Measurements from ENCODE around the gene LRRN2. TPM values are rescaled to one million over a fixed set of nuclear protein-coding genes. Genes with fewer than 3 reads are reported as not detected.

LRRN2 gene
- total RNA-seq, 1 donor, result under 0.01 TPM

DNA sequence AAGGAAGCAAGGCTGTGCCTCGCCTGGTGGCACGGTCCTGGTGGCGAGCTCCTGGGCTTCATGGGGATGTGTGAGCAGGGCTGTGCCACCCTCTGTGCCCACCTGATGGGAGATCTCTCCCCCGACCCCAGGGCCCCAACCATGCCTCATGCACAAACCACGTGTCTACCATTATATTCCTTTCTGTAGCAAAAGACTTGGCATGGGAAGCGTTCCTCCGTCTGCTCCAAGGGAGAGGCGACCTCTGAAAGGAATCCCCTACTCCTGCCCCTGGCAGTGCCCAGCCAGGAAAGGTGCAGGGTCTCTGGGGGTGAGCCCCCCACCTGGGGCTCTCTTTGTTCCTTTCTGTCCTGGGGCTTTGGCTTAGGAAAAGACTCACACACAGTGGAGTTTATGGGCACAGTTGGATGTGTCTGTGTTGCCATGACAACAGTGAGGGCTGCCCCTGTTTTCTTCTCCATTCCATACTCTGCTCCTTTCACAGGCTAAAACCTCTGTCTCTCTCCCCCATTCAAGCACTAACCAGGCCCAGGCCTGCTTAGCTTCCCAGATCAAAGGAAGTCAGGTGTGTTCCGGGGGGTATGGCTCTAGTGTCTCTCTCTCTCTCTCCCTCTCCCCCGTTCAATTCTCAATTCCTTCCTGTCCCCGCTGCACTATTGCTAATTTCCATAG, 21.4 kb upstream of the LRRN2 start:
- DNase-seq (ENCODE audit: low read depth), result no peak
- H3K4me3 ChIP-seq (ENCODE audit: low read depth, low read length), result no peak overlapping the region
- TF ChIP-seq, protein P1, sequence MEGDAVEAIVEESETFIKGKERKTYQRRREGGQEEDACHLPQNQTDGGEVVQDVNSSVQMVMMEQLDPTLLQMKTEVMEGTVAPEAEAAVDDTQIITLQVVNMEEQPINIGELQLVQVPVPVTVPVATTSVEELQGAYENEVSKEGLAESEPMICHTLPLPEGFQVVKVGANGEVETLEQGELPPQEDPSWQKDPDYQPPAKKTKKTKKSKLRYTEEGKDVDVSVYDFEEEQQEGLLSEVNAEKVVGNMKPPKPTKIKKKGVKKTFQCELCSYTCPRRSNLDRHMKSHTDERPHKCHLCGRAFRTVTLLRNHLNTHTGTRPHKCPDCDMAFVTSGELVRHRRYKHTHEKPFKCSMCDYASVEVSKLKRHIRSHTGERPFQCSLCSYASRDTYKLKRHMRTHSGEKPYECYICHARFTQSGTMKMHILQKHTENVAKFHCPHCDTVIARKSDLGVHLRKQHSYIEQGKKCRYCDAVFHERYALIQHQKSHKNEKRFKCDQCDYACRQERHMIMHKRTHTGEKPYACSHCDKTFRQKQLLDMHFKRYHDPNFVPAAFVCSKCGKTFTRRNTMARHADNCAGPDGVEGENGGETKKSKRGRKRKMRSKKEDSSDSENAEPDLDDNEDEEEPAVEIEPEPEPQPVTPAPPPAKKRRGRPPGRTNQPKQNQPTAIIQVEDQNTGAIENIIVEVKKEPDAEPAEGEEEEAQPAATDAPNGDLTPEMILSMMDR (IDR thresholded peaks at IDR 0.05; ENCODE audit: insufficient read depth, low read depth, low read length), result no peak

DNA sequence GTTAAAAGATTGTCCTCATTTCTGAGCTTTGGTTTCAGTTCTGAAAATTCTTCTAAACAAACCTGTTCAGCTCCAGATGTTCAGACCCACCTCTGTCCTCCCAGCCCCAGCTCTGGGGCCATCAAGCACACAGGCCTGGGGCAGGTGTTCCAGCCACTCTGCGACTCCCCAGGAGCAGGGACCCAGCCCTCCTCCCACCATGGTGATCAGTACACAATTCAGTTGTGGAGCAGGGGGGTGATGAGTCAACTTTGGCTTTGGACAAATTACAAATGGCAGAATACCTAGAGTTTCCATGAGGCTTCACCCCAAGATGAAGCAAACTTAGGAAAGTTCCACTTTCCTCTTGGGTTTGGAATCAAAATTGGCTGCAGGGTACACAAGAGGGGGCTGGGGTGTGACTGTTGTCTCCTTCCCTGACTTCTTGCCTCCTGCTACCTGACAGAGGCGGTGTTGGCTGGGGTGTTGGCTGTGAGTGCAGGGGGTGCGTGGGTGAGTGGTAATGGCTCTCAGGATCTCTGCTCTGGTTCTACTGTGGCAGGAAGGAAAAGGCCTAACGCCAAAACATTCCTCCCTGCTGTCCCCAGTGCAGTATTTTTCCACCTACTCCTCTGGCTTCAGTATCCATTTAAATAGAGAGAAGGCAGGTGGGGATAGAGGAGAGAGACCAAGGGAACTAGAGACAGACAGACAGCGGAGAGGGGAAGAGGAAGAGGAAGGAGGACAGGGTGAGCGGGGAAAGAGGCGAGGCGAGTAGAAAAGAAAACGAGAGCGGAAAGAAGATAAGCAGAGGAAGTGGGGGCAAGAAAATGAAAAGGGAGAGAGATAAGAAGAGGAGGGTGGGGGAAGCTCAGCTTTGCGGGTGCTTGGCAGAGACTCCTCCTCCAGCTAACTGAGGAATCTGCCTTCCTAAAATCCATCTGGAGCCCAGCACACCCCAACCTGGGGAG, 20.6 kb upstream of the LRRN2 start:
- H3K4me3 ChIP-seq (ENCODE audit: low read depth, low read length), result no peak overlapping the region
- DNase-seq (ENCODE audit: low read depth), result no peak
- TF ChIP-seq, protein P1 (IDR thresholded peaks at IDR 0.05; ENCODE audit: insufficient read depth, low read depth, low read length), result no peak

DNA sequence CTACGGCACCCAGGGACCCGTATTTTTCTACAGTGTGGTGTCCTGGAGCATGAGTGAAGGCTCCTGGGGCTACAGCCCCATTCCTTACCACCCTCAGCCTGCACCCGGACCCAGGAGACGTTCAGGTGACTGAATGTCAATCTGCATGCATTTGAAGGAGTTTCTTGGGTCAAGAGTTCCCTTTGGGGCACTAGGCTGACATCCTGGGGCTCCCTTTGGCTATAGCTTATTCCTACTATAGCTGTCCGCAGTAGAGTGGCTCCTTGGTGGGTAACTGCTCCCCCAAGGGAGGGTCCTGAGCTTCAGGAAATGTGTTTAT, 19.9 kb upstream of the LRRN2 start:
- TF ChIP-seq, protein P1 (IDR thresholded peaks at IDR 0.05; ENCODE audit: insufficient read depth, low read depth, low read length), result no peak
- H3K4me3 ChIP-seq (ENCODE audit: low read depth, low read length), result no peak overlapping the region
- DNase-seq (ENCODE audit: low read depth), result no peak

DNA sequence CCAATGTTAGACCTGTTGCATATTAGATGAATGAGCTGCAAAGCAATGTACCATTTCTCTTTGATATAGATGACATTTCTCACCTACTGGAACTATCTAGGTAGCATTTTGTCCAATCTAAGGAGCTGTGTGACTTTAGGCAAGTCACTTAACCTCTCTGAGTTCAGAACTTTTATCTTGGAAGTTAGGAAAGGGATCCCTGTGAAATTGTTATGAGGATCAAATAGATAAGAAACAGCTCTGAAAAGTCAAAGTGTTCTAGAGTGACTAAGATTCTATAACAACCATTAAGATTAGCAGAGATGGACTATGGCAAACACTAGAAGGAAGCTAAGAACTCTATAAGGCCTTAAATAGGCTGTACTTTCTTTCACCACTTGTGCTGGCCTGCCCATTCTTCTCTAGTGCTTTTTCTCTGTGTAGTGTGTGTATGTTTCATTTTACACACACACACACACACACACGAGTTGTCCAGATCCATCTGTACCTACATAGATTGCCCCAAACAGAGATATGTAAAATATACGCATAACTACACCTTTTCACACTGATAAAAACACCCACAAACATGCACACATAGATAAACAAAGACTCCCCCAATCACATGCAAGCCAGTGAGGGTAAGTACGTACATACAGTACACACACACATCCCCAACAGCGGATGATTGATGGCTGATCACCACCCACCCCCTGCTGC, 19.4 kb upstream of the LRRN2 start:
- TF ChIP-seq, protein P1 (IDR thresholded peaks at IDR 0.05; ENCODE audit: insufficient read depth, low read depth, low read length), result no peak
- no peak overlapping the region for H3K4me3 ChIP-seq (ENCODE audit: low read depth, low read length)
- DNase-seq (ENCODE audit: low read depth), result no peak

DNA sequence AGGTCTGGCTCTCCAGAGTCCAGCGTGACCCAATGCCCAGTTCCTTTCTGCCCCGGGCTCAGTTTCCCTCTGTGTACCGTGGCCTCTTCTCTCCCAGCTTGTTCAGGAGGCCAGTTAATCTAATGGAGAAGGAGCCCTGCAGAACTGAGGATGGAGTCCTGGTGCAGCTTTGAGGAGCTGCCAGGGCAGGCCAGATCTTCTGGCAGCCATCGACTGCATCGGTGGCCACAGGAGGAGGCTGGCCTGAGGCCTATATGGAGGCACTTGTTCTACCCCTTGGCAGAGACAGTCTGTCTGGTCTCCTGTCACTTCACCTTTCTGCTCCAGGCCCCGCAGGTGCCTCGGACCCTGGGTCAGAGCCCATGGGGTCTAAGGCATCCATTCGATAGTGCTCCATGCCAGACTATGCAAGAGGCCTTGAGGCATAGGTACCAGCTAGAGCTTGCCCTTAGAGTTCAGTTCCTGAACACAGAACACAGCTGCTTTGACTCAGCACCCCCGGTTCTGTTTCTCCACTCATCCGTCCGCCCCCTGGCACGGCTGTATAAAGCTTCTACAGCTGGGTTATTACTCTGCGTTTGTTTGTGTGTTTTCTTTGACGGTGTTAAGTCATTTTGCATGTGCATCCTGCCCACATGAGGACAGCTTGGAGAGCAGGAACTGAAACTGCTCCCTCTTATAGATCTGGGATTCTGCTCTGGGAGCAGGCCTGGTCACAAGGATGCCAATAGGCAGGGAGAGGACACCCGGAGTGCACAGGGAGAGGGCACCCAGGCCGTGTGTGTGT, 18.5 kb upstream of the LRRN2 start:
- TF ChIP-seq, protein P1 (IDR thresholded peaks at IDR 0.05; ENCODE audit: insufficient read depth, low read depth, low read length), result no peak
- H3K4me3 ChIP-seq (ENCODE audit: low read depth, low read length), result no peak overlapping the region
- no peak for DNase-seq (ENCODE audit: low read depth)

DNA sequence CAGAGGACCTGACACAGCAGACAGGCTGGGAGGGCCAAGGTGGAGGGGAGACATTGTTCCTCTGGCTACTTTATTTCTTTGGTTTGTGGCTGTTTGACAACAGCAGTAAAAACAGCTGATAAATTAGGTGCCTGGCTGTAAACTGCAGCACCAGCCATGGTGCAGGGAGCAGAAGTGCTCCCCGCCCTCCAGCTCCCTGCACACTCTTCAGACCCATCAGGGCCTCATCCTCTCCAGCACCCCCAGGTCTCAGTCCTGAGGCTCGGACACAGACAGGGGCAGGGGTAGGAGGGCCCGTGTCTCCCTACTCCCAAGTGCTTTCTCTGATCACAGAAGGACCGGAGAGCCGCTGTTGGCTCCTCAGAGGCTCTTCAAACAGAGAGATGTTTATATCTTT, 17.7 kb upstream of the LRRN2 start:
- DNase-seq (ENCODE audit: low read depth), result no peak
- H3K4me3 ChIP-seq (ENCODE audit: low read depth, low read length), result no peak overlapping the region
- TF ChIP-seq, protein P1 (IDR thresholded peaks at IDR 0.05; ENCODE audit: insufficient read depth, low read depth, low read length), result no peak
